ENCODE results near the gene HLA-A. TPM values are rescaled to one million over a fixed set of nuclear protein-coding genes. Genes with fewer than 3 reads are reported as not detected.

The HLA-A gene
- total RNA-seq, 1 donor from 2014 or later: 187 TPM

- no peak for DNase-seq (ENCODE audit: low spot score)
- Mint-ChIP-seq H3K36me3 (ENCODE audit: low read depth) (no peaks in the 10 kb centered on the region), H3K27me3 (ENCODE audit: low read depth) (peaks cover 9% of the 10 kb centered on the region)
Observed at GRCh38 chr6:29984992-29985391, 42.7 kb downstream of the HLA-A start.

GRCh38 chr6:29986179-29986781 lies 43.9 kb downstream of the HLA-A start:
- peaks cover 7% of the 10 kb centered on the region for H3K27me3 Mint-ChIP-seq (ENCODE audit: low read depth)
- no peak overlapping the region for H3K4me3 Mint-ChIP-seq (ENCODE audit: unreplicated experiment)
- no peaks in the 10 kb centered on the region for H3K36me3 Mint-ChIP-seq (ENCODE audit: low read depth)
- peaks cover 5% of the 10 kb centered on the region for H3K4me1 Mint-ChIP-seq (ENCODE audit: low read depth)
- no peak for TF ChIP-seq CTCF (IDR thresholded peaks at IDR 0.05)
- DNase-seq (ENCODE audit: low spot score): no peak
- H3K27ac Mint-ChIP-seq (ENCODE audit: unreplicated experiment): no peak overlapping the region
- H3K9me3 Mint-ChIP-seq (ENCODE audit: low read depth): no peaks in the 10 kb centered on the region

More at GRCh38 chr6:29984992-29985391, 42.7 kb downstream of the HLA-A start:
- Mint-ChIP-seq H3K27ac (ENCODE audit: unreplicated experiment) (no peak overlapping the region), H3K4me3 (ENCODE audit: unreplicated experiment) (no peak overlapping the region), H3K4me1 (ENCODE audit: low read depth) (peaks cover 5% of the 10 kb centered on the region), H3K9me3 (ENCODE audit: low read depth) (no peaks in the 10 kb centered on the region)
- TF ChIP-seq CTCF (IDR thresholded peaks at IDR 0.05): no peak

- peaks cover 5% of the 10 kb centered on the region for H3K4me1 Mint-ChIP-seq (ENCODE audit: low read depth)
- peak overlapping the region; percentile 78 for H3K27ac Mint-ChIP-seq (ENCODE audit: unreplicated experiment)
- no peak overlapping the region for H3K4me3 Mint-ChIP-seq (ENCODE audit: unreplicated experiment)
- TF ChIP-seq CTCF (IDR thresholded peaks at IDR 0.05): no peak
- H3K9me3 Mint-ChIP-seq (ENCODE audit: low read depth): no peaks in the 10 kb centered on the region
- H3K27me3 Mint-ChIP-seq (ENCODE audit: low read depth): peaks cover 15% of the 10 kb centered on the region
- DNase-seq (ENCODE audit: low spot score): no peak
- peaks cover 4% of the 10 kb centered on the region for H3K36me3 Mint-ChIP-seq (ENCODE audit: low read depth)
Observed at GRCh38 chr6:29989211-29989610, 46.9 kb downstream of the HLA-A start.

- H3K36me3 Mint-ChIP-seq (ENCODE audit: low read depth): peaks cover 4% of the 10 kb centered on the region
- TF ChIP-seq CTCF (IDR thresholded peaks at IDR 0.05): no peak
- H3K4me3 Mint-ChIP-seq (ENCODE audit: unreplicated experiment): no peak overlapping the region
- DNase-seq (ENCODE audit: low spot score): no peak
- H3K27me3 Mint-ChIP-seq (ENCODE audit: low read depth): peaks cover 15% of the 10 kb centered on the region
- H3K4me1 Mint-ChIP-seq (ENCODE audit: low read depth): peaks cover 12% of the 10 kb centered on the region
- H3K9me3 Mint-ChIP-seq (ENCODE audit: low read depth): no peaks in the 10 kb centered on the region
- no peak overlapping the region for H3K27ac Mint-ChIP-seq (ENCODE audit: unreplicated experiment)
Observed at GRCh38 chr6:29990931-29991330, 48.6 kb downstream of the HLA-A start.

GRCh38 chr6:29992807-29993206 lies 50.5 kb downstream of the HLA-A start:
- Mint-ChIP-seq H3K4me3 (ENCODE audit: unreplicated experiment) (no peak overlapping the region), H3K4me1 (ENCODE audit: low read depth) (peaks cover 12% of the 10 kb centered on the region), H3K36me3 (ENCODE audit: low read depth) (peaks cover 4% of the 10 kb centered on the region), H3K27ac (ENCODE audit: unreplicated experiment) (no peak overlapping the region), H3K9me3 (ENCODE audit: low read depth) (no peaks in the 10 kb centered on the region), H3K27me3 (ENCODE audit: low read depth) (peaks cover 18% of the 10 kb centered on the region)
- TF ChIP-seq CTCF (IDR thresholded peaks at IDR 0.05): no peak
- DNase-seq (ENCODE audit: low spot score): no peak

Measured in chondrocyte (in vitro differentiated cells).